ENCODE results near the gene NTF3. TPM values are rescaled to one million over a fixed set of nuclear protein-coding genes. Genes with fewer than 3 reads are reported as not detected.

The NTF3 gene
- polyA plus RNA-seq, 3 donors, result not detected

DNA sequence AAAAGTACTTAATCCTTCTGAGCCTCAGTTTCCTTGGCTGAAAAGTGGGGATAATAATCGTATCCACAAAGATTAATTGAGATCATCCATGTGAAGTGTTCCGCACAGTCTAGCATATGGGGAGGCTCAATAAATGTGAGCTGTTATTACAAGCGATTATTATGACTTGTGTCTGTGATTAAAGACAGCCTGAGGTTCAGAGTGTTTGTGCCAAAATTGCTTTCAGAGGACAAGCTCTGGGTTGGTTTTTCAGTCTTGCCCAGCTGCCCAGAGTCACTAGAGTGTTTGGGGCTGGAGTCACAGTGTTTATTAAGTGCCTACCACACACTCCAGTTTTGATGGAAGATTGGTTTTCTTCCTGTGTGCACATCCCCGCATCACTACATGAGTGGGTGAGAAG, 53.5 kb downstream of the NTF3 start:
- DNase-seq, result no peak
- no peak overlapping the region for H3K4me2 ChIP-seq (replicated peaks; ENCODE audit: extremely low read depth, low read length, poor library complexity, severe bottlenecking)
- no peak overlapping the region for H3K27ac ChIP-seq (ENCODE audit: low read depth in 1 of 2, low read length in 2 of 2)
- intact Hi-C loops (cut with micrococcal nuclease), result no loop called here
- H3K36me3 ChIP-seq (replicated peaks in 1 of 2; ENCODE audit: control insufficient read depth in 1 of 2, insufficient read depth in 2 of 2, low read length in 2 of 2), result no peaks in the 10 kb centered on the region
- no peak overlapping the region for H3K4me3 Mint-ChIP-seq
- no peaks in the 10 kb centered on the region for H3K9me3 ChIP-seq (replicated peaks in 1 of 2; ENCODE audit: control insufficient read depth in 1 of 2, insufficient read depth in 1 of 2, low read length in 2 of 2)
- no peak overlapping the region for H3K27ac Mint-ChIP-seq
- H3K36me3 Mint-ChIP-seq, result no peaks in the 10 kb centered on the region
- no peak overlapping the region for H2AFZ ChIP-seq (ENCODE audit: insufficient read depth, low read depth, low read length, poor library complexity, severe bottlenecking)
- H3K79me2 ChIP-seq (ENCODE audit: insufficient read depth, low read length), result no peaks in the 10 kb centered on the region
- H3K4me1 Mint-ChIP-seq, result no peaks in the 10 kb centered on the region
- peaks cover 0 to 2% (median 0%) of the 10 kb centered on the region in 7 donors for H3K9me3 Mint-ChIP-seq
- H3K4me1 ChIP-seq (ENCODE audit: control insufficient read depth in 1 of 2, insufficient read depth in 2 of 2, low read length in 2 of 2), result no peaks in the 10 kb centered on the region
- TF ChIP-seq CTCF (IDR thresholded peaks at IDR 0.05), result no peak
- H3K4me3 ChIP-seq (replicated peaks in 1 of 3; ENCODE audit: low read depth in 2 of 3, low read length in 3 of 3), result no peak overlapping the region
- peaks cover 0 to 3% (median 3%) of the 10 kb centered on the region in 3 donors for H3K27me3 Mint-ChIP-seq (ENCODE audit: low read depth in 3 of 3)
- H4K20me1 ChIP-seq (ENCODE audit: insufficient read depth, low read length), result no peaks in the 10 kb centered on the region
- WGBS (ENCODE audit: insufficient coverage), result 100% methylated on average over 2 of the region's 4 CpGs
- H3K9ac ChIP-seq (ENCODE audit: insufficient read depth, low read length, poor library complexity, severe bottlenecking), result no peak overlapping the region
- H3K27me3 ChIP-seq (ENCODE audit: control insufficient read depth in 2 of 2, insufficient read depth in 2 of 2, low read length in 2 of 2), result no peaks in the 10 kb centered on the region

DNA sequence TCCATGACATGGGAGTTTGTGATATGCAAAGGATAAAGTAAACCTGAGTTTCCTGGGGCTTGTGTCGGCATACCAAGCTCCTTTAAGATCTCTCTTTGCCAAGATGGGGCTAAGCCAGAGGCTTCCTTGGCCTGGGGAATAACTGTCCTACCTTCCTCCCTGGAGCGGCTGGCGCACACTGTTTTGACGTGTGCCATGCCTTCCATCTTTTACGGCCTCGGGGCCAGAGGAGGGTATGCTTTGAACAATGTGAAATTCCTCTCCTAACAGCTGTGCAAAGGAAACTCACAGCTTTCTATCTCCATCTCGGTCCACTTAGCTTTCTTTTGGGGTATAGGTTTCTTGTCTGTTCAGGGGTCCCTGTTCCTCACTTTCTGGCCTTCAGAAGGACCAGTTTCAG, 55.2 kb downstream of the NTF3 start:
- H3K27me3 Mint-ChIP-seq (ENCODE audit: low read depth in 3 of 3), result peaks cover 0 to 3% (median 3%) of the 10 kb centered on the region in 3 donors
- 40% methylated on average over 1 of the region's 7 CpGs for WGBS (ENCODE audit: insufficient coverage)
- H3K4me3 Mint-ChIP-seq, result no peak overlapping the region
- H3K9me3 Mint-ChIP-seq, result peaks cover 0 to 2% (median 0%) of the 10 kb centered on the region in 7 donors
- intact Hi-C loops (cut with micrococcal nuclease), result no loop called here
- H3K36me3 ChIP-seq (replicated peaks in 1 of 2; ENCODE audit: control insufficient read depth in 1 of 2, insufficient read depth in 2 of 2, low read length in 2 of 2), result no peaks in the 10 kb centered on the region
- H3K27me3 ChIP-seq (ENCODE audit: control insufficient read depth in 2 of 2, insufficient read depth in 2 of 2, low read length in 2 of 2), result no peaks in the 10 kb centered on the region
- no peak overlapping the region for H2AFZ ChIP-seq (ENCODE audit: insufficient read depth, low read depth, low read length, poor library complexity, severe bottlenecking)
- H3K4me1 Mint-ChIP-seq, result no peaks in the 10 kb centered on the region
- no peak for DNase-seq
- no peaks in the 10 kb centered on the region for H4K20me1 ChIP-seq (ENCODE audit: insufficient read depth, low read length)
- H3K4me2 ChIP-seq (replicated peaks; ENCODE audit: extremely low read depth, low read length, poor library complexity, severe bottlenecking), result no peak overlapping the region
- H3K9ac ChIP-seq (ENCODE audit: insufficient read depth, low read length, poor library complexity, severe bottlenecking), result no peak overlapping the region
- H3K9me3 ChIP-seq (replicated peaks in 1 of 2; ENCODE audit: control insufficient read depth in 1 of 2, insufficient read depth in 1 of 2, low read length in 2 of 2), result no peaks in the 10 kb centered on the region
- H3K79me2 ChIP-seq (ENCODE audit: insufficient read depth, low read length), result no peaks in the 10 kb centered on the region
- no peaks in the 10 kb centered on the region for H3K4me1 ChIP-seq (ENCODE audit: control insufficient read depth in 1 of 2, insufficient read depth in 2 of 2, low read length in 2 of 2)
- H3K36me3 Mint-ChIP-seq, result no peaks in the 10 kb centered on the region
- no peak overlapping the region for H3K27ac ChIP-seq (ENCODE audit: low read depth in 1 of 2, low read length in 2 of 2)
- no peak overlapping the region for H3K4me3 ChIP-seq (replicated peaks in 1 of 3; ENCODE audit: low read depth in 2 of 3, low read length in 3 of 3)
- TF ChIP-seq CTCF (IDR thresholded peaks at IDR 0.05), result no peak
- H3K27ac Mint-ChIP-seq, result no peak overlapping the region

All from CD14-positive monocyte (primary cell).